Natural killer cell (primary cell): ENCODE measurements around the gene IMPDH2. TPM values are rescaled to one million over a fixed set of nuclear protein-coding genes. Genes with fewer than 3 reads are reported as not detected.

ENCODE experiments used
- ATAC-seq, 3 donors: fragments of 150-1000 bp in 2 of 3; fragments of 200-7000 bp in 1 of 3; cut with Tn5 transposase; 1 replicate in 1 of 3; 2 replicates in 2 of 3; pipeline ENCODE4 v1.10.0; 2021; ENCODE audit warnings: mild to moderate bottlenecking in 2 of 3, moderate library complexity in 2 of 3
- DNase-seq, 2 donors: peaks; one replicate each; pipeline versions ENCODE4 v3.0.0 to v3.0.0-alpha.2; 2013 to 2021; ENCODE audit warnings: mixed read lengths in 1 of 2
- H3K27ac ChIP-seq: one replicate; pipeline ENCODE4 v1.5.1; 2013; ENCODE audit warnings: mild to moderate bottlenecking, low read length
- H3K27me3 ChIP-seq: one replicate; pipeline ENCODE4 v1.6.1; 2013; ENCODE audit warnings: low read length; ENCODE audit not compliant: control insufficient read depth, insufficient read depth
- H3K36me3 ChIP-seq: one replicate; pipeline ENCODE4 v1.6.1; 2013; ENCODE audit warnings: low read length; ENCODE audit not compliant: control insufficient read depth, insufficient read depth
- H3K4me1 ChIP-seq: one replicate; pipeline ENCODE4 v1.6.1; 2013; ENCODE audit warnings: low read length; ENCODE audit not compliant: control insufficient read depth, insufficient read depth
- H3K4me3 ChIP-seq: one replicate; pipeline ENCODE4 v1.5.1; 2013; ENCODE audit warnings: low read length
- H3K9me3 ChIP-seq: one replicate; pipeline ENCODE4 v1.6.1; 2013; ENCODE audit warnings: low read length; ENCODE audit not compliant: control insufficient read depth, insufficient read depth
- H3K27ac Mint-ChIP-seq, 2 donors: one replicate each; pipeline ENCODE4 v1.8.0; 2022; ENCODE audit warnings: mild to moderate bottlenecking in 2 of 2, mixed read lengths in 2 of 2, moderate library complexity in 1 of 2
- H3K27me3 Mint-ChIP-seq, 2 donors: one replicate each; pipeline ENCODE4 v1.8.0; 2022; ENCODE audit warnings: low read depth in 2 of 2, mixed read lengths in 2 of 2
- H3K36me3 Mint-ChIP-seq: one replicate; pipeline ENCODE4 v1.8.0; 2022; ENCODE audit warnings: mixed read lengths
- H3K4me1 Mint-ChIP-seq, 2 donors: one replicate each; pipeline ENCODE4 v1.8.0; 2022; ENCODE audit warnings: mixed read lengths in 2 of 2
- H3K4me3 Mint-ChIP-seq: one replicate; pipeline ENCODE4 v1.8.0; 2022; ENCODE audit warnings: mild to moderate bottlenecking, moderate library complexity, mixed read lengths
- H3K9me3 Mint-ChIP-seq, 2 donors: one replicate each; pipeline ENCODE4 v1.8.0; 2022; ENCODE audit warnings: mixed read lengths in 2 of 2
- WGBS: methylation state at CpG from one replicate; pipeline ENCODE4 v1.1.7; 2013; ENCODE audit warnings: missing lambda C conversion rate; ENCODE audit not compliant: insufficient coverage; 5-methylcytosine and 5-hydroxymethylcytosine counted together
- intact Hi-C: fragments of 100-400 bp; cut with micrococcal nuclease; formaldehyde crosslinking; loops from one replicate; pipeline ENCODE4 v1.14.2; 2022
- total RNA-seq, 4 donors: library from RNA; stranded (reverse); fragments of 120-200 nt in 1 of 4; gene quantifications; one replicate each; pipeline versions ENCODE4 v1.2.3 to v1.2.4, GENCODE V29; 2013 to 2022
- TF ChIP-seq, protein P1 (sequence below): fragments of 200-600 bp; IDR thresholded peaks from one replicate; pipeline ENCODE4 v1.8.0; 2022; ENCODE audit warnings: antibody characterized with exemption

The IMPDH2 gene
- total RNA-seq, 3 donors from 2014 or later (not counting 1 experiment from before 2014, with no cell fraction given): 45.6 to 85.7 (median 50.0) TPM

DNA sequence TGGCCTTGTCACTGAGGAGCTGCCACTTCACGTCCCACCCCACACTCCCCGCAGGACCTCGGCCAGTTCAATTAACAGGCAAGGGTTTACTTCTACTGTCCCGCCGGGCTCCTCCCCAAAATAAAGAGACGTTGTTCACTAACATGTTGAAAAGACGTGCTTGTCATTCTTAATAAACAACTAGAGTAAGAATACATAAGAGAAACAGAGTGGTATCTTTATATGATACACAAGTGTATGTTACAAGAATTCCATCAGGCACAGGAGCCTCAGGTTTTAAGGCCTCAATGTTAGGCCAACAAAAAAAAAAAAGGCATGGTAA is 326 bp upstream of the IMPDH2 start:
- Mint-ChIP-seq H3K36me3 (peaks cover 13% of the 10 kb centered on the region), H3K4me3 (peak overlapping the region; percentile 96), H3K4me1 (peaks cover 23 to 35% of the 10 kb centered on the region in 2 donors), H3K27me3 (no peaks in the 10 kb centered on the region), H3K27ac (peak overlapping the region; percentile 99 to 100), H3K9me3 (no peaks in the 10 kb centered on the region)
- TF ChIP-seq, protein P1, sequence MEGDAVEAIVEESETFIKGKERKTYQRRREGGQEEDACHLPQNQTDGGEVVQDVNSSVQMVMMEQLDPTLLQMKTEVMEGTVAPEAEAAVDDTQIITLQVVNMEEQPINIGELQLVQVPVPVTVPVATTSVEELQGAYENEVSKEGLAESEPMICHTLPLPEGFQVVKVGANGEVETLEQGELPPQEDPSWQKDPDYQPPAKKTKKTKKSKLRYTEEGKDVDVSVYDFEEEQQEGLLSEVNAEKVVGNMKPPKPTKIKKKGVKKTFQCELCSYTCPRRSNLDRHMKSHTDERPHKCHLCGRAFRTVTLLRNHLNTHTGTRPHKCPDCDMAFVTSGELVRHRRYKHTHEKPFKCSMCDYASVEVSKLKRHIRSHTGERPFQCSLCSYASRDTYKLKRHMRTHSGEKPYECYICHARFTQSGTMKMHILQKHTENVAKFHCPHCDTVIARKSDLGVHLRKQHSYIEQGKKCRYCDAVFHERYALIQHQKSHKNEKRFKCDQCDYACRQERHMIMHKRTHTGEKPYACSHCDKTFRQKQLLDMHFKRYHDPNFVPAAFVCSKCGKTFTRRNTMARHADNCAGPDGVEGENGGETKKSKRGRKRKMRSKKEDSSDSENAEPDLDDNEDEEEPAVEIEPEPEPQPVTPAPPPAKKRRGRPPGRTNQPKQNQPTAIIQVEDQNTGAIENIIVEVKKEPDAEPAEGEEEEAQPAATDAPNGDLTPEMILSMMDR: no peak
- no peaks in the 10 kb centered on the region for H3K27me3 ChIP-seq
- H3K4me3 ChIP-seq: peak overlapping the region; percentile 65
- peaks cover 57% of the 10 kb centered on the region for H3K36me3 ChIP-seq
- peaks cover 14% of the 10 kb centered on the region for H3K4me1 ChIP-seq
- WGBS: 4% methylated on average over 6 of the region's 7 CpGs
- ATAC-seq (no peak), DNase-seq (no peak)
- intact Hi-C loops: loop anchor here (1.0 kb wide), 1 partner anchor 8 kb away; no protein-coding TSS in a partner anchor
- H3K9me3 ChIP-seq: no peaks in the 10 kb centered on the region
- peak overlapping the region; percentile 91 for H3K27ac ChIP-seq

DNA sequence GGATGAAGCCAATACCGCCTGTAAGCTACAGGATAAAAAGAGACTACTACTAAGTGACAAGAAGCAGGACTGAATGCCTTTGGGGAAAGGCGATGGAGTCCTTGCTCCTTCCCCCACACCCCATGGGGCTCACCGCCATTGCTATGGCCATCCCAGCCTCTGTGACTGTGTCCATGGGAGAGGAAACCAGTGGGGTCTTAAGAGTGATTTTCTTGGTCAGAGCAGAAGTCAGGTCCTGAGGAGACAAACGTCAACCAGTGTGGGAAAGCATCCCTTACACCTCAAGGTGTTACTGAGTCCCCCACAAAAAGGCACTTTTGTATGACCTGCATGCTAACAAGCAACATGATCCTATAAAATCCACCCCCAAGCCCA is 913 bp downstream of the IMPDH2 start:
- WGBS: 79% methylated on average over 3 of the region's 4 CpGs
- no peak for ATAC-seq
- Mint-ChIP-seq H3K4me3 (peak overlapping the region; percentile 96), H3K36me3 (peaks cover 13% of the 10 kb centered on the region), H3K27ac (peak overlapping the region; percentile 99 to 100), H3K4me1 (peaks cover 24 to 36% of the 10 kb centered on the region in 2 donors), H3K9me3 (no peaks in the 10 kb centered on the region), H3K27me3 (no peaks in the 10 kb centered on the region)
- Histone ChIP-seq H3K27me3 (no peaks in the 10 kb centered on the region), H3K27ac (peak overlapping the region; percentile 91), H3K4me3 (peak overlapping the region; percentile 65), H3K36me3 (peaks cover 59% of the 10 kb centered on the region), H3K4me1 (peaks cover 15% of the 10 kb centered on the region), H3K9me3 (no peaks in the 10 kb centered on the region)
- no peak for DNase-seq
- TF ChIP-seq, protein P1: no peak
- intact Hi-C loops: no loop called here

DNA sequence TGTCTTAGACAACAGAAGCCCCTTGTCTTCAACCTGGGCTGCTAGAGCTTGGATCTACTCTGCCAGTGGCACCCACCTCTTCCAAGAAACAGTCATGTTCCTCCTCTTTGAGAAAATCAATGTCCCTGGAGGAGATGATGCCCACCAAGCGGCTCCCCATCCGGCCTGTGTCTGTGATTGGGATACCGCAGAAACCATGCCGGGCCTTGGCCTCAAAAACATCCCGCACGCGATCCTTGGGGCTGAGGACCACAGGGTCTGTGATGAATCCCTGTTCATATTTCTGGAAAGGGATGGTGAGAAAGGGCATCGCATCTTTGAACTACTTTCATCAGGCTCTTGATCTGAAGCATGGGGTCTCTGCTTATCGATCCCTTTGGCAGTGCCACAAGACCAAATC is 1.6 kb downstream of the IMPDH2 start:
- Mint-ChIP-seq H3K9me3 (no peaks in the 10 kb centered on the region), H3K27ac (peak overlapping the region; percentile 99 to 100), H3K4me1 (peaks cover 29 to 42% of the 10 kb centered on the region in 2 donors), H3K4me3 (peak overlapping the region; percentile 96), H3K27me3 (no peaks in the 10 kb centered on the region), H3K36me3 (peaks cover 13% of the 10 kb centered on the region)
- no peaks in the 10 kb centered on the region for H3K27me3 ChIP-seq
- intact Hi-C loops: no loop called here
- H3K27ac ChIP-seq: no peak overlapping the region
- DNase-seq (peak in 1 of 2 donors; percentile 15), ATAC-seq (no peak)
- TF ChIP-seq, protein P1: no peak
- no peaks in the 10 kb centered on the region for H3K9me3 ChIP-seq
- H3K36me3 ChIP-seq: peaks cover 52% of the 10 kb centered on the region
- H3K4me3 ChIP-seq: no peak overlapping the region
- WGBS: 94% methylated on average over 9 of the region's 9 CpGs
- H3K4me1 ChIP-seq: peaks cover 21% of the 10 kb centered on the region

DNA sequence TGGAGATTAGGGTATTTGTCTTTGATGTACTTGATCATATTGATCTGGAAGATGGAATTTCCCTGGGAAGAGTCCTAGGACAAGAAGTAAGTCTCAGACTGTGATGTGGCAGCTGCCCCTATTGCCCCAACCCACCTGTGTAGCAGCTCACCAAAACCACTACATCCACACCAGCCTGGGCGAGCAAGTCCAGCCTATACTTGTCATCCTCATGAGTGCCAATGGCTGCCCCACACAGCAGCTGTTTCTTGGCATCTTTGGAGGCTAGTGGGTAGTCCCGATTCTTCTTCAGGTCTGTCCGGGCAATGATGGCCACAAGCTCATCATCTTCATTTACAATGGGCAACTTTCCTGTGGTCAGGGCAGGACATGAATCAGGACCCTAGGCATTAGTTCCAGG is 2.7 kb downstream of the IMPDH2 start:
- Histone ChIP-seq H3K9me3 (no peaks in the 10 kb centered on the region), H3K36me3 (peaks cover 41% of the 10 kb centered on the region), H3K4me3 (no peak overlapping the region), H3K27ac (no peak overlapping the region), H3K27me3 (no peaks in the 10 kb centered on the region), H3K4me1 (peaks cover 25% of the 10 kb centered on the region)
- H3K9me3 Mint-ChIP-seq: no peaks in the 10 kb centered on the region
- DNase-seq (peak in 1 of 2 donors; percentile 8), ATAC-seq (no peak)
- intact Hi-C loops: no loop called here
- TF ChIP-seq, protein P1: no peak
- peaks cover 4% of the 10 kb centered on the region for H3K36me3 Mint-ChIP-seq
- peak overlapping the region in 1 of 2 donors; percentile 99 for H3K27ac Mint-ChIP-seq
- H3K4me1 Mint-ChIP-seq: peaks cover 34 to 47% of the 10 kb centered on the region in 2 donors
- WGBS: 88% methylated on average over 3 of the region's 3 CpGs
- no peaks in the 10 kb centered on the region for H3K27me3 Mint-ChIP-seq
- H3K4me3 Mint-ChIP-seq: no peak overlapping the region
